ENCODE results near the gene HNRNPL.

- TF ChIP-seq EZH2 (IDR thresholded peaks at IDR 0.05; ENCODE audit: insufficient read depth, poor library complexity, severe bottlenecking) (no peak), EZH2phosphoT487 (IDR thresholded peaks at IDR 0.05; ENCODE audit: insufficient read depth, low read depth) (no peak)
Measured at GRCh38 chr19:38846097-38846496, 3.7 kb downstream of the HNRNPL start.
